HK-2 (cell line): ENCODE data around the gene SLC25A29.

Experiments used
- DNase-seq: peaks from one replicate; pipeline ENCODE4 v3.0.0-alpha.2; 2018; ENCODE audit not compliant: unreplicated experiment

SLC25A29 gene

GRCh38 chr14:100281286-100282082 lies 24.8 kb downstream of the SLC25A29 start:
- no peak for DNase-seq

- DNase-seq, result no peak
These were observed 26.7 kb downstream of the SLC25A29 start for GRCh38 chr14:100279563-100279962.

GRCh38 chr14:100279133-100279532 lies 27.1 kb downstream of the SLC25A29 start:
- DNase-seq, result no peak

- DNase-seq, result no peak
These were observed 27.5 kb downstream of the SLC25A29 start for GRCh38 chr14:100278702-100279101.

GRCh38 chr14:100275214-100275613 lies 31.0 kb downstream of the SLC25A29 start:
- DNase-seq, result no peak

- DNase-seq, result no peak
These were observed 32.0 kb downstream of the SLC25A29 start for GRCh38 chr14:100274250-100274649.

GRCh38 chr14:100271247-100271939 lies 34.9 kb downstream of the SLC25A29 start:
- no peak for DNase-seq

GRCh38 chr14:100268591-100269207 lies 37.5 kb downstream of the SLC25A29 start:
- DNase-seq, result no peak

GRCh38 chr14:100267990-100268389 lies 38.3 kb downstream of the SLC25A29 start:
- no peak for DNase-seq

- DNase-seq, result no peak
These were observed 43.1 kb downstream of the SLC25A29 start for GRCh38 chr14:100263141-100263540.

- no peak for DNase-seq
These were observed 43.7 kb downstream of the SLC25A29 start for GRCh38 chr14:100262545-100262944.

- DNase-seq, result no peak
These were observed 44.6 kb downstream of the SLC25A29 start for GRCh38 chr14:100261621-100262020.

GRCh38 chr14:100256339-100256895 lies 49.8 kb downstream of the SLC25A29 start:
- DNase-seq, result no peak

- DNase-seq, result no peak
These were observed 53.6 kb downstream of the SLC25A29 start for GRCh38 chr14:100252684-100253083.

- DNase-seq, result no peak
These were observed 55.3 kb downstream of the SLC25A29 start for GRCh38 chr14:100250732-100251465.

GRCh38 chr14:100246809-100247428 lies 59.3 kb downstream of the SLC25A29 start:
- no peak for DNase-seq

GRCh38 chr14:100243020-100243419 lies 63.2 kb downstream of the SLC25A29 start:
- no peak for DNase-seq

GRCh38 chr14:100241279-100241678 lies 65.0 kb downstream of the SLC25A29 start:
- no peak for DNase-seq
